Islet precursor cell (in vitro differentiated cells): ENCODE results near the gene GSS.

ENCODE experiments used
- DNase-seq: peaks from one replicate; pipeline ENCODE4 v3.0.0-alpha.2; 2018

The GSS gene

GRCh38 chr20:34894723-34895122 lies 60.9 kb downstream of the GSS start:
- no peak for DNase-seq

- no peak for DNase-seq
These were observed 62.9 kb downstream of the GSS start for GRCh38 chr20:34892671-34893070.

GRCh38 chr20:34891166-34892062 lies 64.2 kb downstream of the GSS start:
- no peak for DNase-seq

GRCh38 chr20:34888468-34888867 lies 67.1 kb downstream of the GSS start:
- DNase-seq: no peak

- DNase-seq: no peak
These were observed 68.6 kb downstream of the GSS start for GRCh38 chr20:34887023-34887422.

GRCh38 chr20:34886122-34886521 lies 69.5 kb downstream of the GSS start:
- no peak for DNase-seq

GRCh38 chr20:34884260-34884659 lies 71.3 kb downstream of the GSS start:
- DNase-seq: no peak

- no peak for DNase-seq
These were observed 71.8 kb downstream of the GSS start for GRCh38 chr20:34883809-34884208.

- no peak for DNase-seq
These were observed 72.4 kb downstream of the GSS start for GRCh38 chr20:34883087-34883688.

GRCh38 chr20:34881689-34882088 lies 73.9 kb downstream of the GSS start:
- no peak for DNase-seq

- peak; percentile 9 for DNase-seq
These were observed 74.6 kb downstream of the GSS start for GRCh38 chr20:34880971-34881370.

GRCh38 chr20:34880215-34880850 lies 75.3 kb downstream of the GSS start:
- no peak for DNase-seq
